Breast epithelium (tissue), 4 donors: Measurements from ENCODE around the gene EML5. TPM values are rescaled to one million over a fixed set of nuclear protein-coding genes. Genes with fewer than 3 reads are reported as not detected.

Experiments used
- DNase-seq, 2 donors: peaks; one replicate each; pipeline ENCODE4 v3.0.0-alpha.2; 2019; ENCODE audit warnings: low spot score in 2 of 2
- H3K27ac ChIP-seq, 2 donors: fragments of 200-600 bp; sonication (generic) in 1 of 2; one replicate each; pipeline ENCODE4 v1.5.1; 2016 to 2019; ENCODE audit warnings: mild to moderate bottlenecking in 1 of 2
- H3K27me3 ChIP-seq, 2 donors: fragments of 200-600 bp; sonication (generic) in 1 of 2; one replicate each; pipeline versions ENCODE4 v1.5.1 to v1.6.0; 2017 to 2019; ENCODE audit warnings: control low read depth in 1 of 2, mild to moderate bottlenecking in 1 of 2
- H3K36me3 ChIP-seq: fragments of 200-600 bp; one replicate; pipeline ENCODE4 v1.5.1; 2019
- H3K4me1 ChIP-seq, 2 donors: fragments of 200-600 bp; sonication (generic); one replicate each; pipeline ENCODE4 v1.5.1; 2016 to 2019; ENCODE audit warnings: control low read depth in 1 of 2
- H3K4me3 ChIP-seq, 3 donors: fragments of 200-600 bp; sonication (generic); 1 replicate in 2 of 3; 2 replicates in 1 of 3; pipeline ENCODE4 v1.5.1; 2016 to 2019; ENCODE audit warnings: mild to moderate bottlenecking in 3 of 3, moderate library complexity in 2 of 3
- H3K9me3 ChIP-seq, 2 donors: fragments of 200-600 bp; sonication (generic) in 1 of 2; one replicate each; pipeline ENCODE4 v1.5.1; 2016 to 2019; ENCODE audit warnings: control low read depth in 1 of 2
- CTCF ChIP-seq, 3 donors: fragments of 450-650 bp; IDR thresholded peaks; one replicate each; pipeline ENCODE4 v1.5.1; 2016 to 2017; ENCODE audit warnings: antibody characterized with exemption in 3 of 3, mild to moderate bottlenecking in 3 of 3, moderate library complexity in 3 of 3
- POLR2A ChIP-seq: fragments of 450-650 bp; IDR thresholded peaks from one replicate; pipeline ENCODE4 v1.6.1; 2016; ENCODE audit warnings: antibody characterized with exemption, mild to moderate bottlenecking, moderate library complexity
- POLR2AphosphoS5 ChIP-seq, 3 donors: sonication (generic); formaldehyde crosslinking; IDR thresholded peaks; one replicate each; pipeline ENCODE4 v1.6.1; 2017; ENCODE audit warnings: antibody characterized with exemption in 3 of 3
- intact Hi-C: fragments of 100-400 bp; cut with DNase I; formaldehyde crosslinking; loops from one replicate; pipeline ENCODE4 v1.15.1; 2023; ENCODE audit warnings: low total_unique reads
- total RNA-seq, 3 donors: library from RNA; depleted of rRNA; stranded (reverse); fragments of >200 nt; gene quantifications; one replicate each; pipeline ENCODE4 v1.1.0, GENCODE V29; 2016

EML5 gene
- total RNA-seq, 3 donors from 2014 or later, result 0.96 to 5.6 (median 4.3) TPM

- no peak overlapping the region for H3K4me3 ChIP-seq
- no peaks in the 10 kb centered on the region for H3K36me3 ChIP-seq
- no peaks in the 10 kb centered on the region for H3K27me3 ChIP-seq
- no peak overlapping the region for H3K27ac ChIP-seq
- intact Hi-C loops, result no loop called here
- no peaks in the 10 kb centered on the region for H3K9me3 ChIP-seq
- TF ChIP-seq CTCF (IDR thresholded peaks at IDR 0.05), result no peak
- TF ChIP-seq POLR2A, result no peak
- TF ChIP-seq POLR2AphosphoS5 (IDR thresholded peaks at IDR 0.05), result no peak
- no peaks in the 10 kb centered on the region for H3K4me1 ChIP-seq
- no peak for DNase-seq
Measured at GRCh38 chr14:88618476-88618875, 174.3 kb downstream of the EML5 start.

DNA sequence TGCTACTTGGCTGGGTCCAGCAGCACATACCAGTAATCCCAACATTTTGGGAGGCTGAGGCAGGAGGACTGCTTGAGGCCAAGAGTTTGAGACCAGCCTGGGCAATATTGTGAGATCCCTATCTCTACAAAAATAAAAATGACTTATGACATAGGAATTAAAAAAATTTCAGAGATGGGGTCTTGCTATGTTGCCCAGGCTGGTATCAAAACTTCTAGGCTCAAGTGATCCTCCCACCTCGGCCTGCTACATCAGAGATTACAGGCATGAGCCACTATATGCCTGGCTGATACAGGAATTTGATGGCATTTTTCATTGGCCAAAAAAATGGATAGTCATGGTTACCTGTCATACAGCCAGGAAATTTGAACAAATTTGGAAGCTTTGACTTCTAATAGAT is 175.3 kb downstream of the EML5 start:
- no peaks in the 10 kb centered on the region for H3K27me3 ChIP-seq
- intact Hi-C loops, result no loop called here
- no peaks in the 10 kb centered on the region for H3K36me3 ChIP-seq
- no peak overlapping the region for H3K4me3 ChIP-seq
- H3K27ac ChIP-seq, result no peak overlapping the region
- DNase-seq, result no peak
- H3K4me1 ChIP-seq, result no peaks in the 10 kb centered on the region
- H3K9me3 ChIP-seq, result no peaks in the 10 kb centered on the region
- no peak for TF ChIP-seq POLR2A
- no peak for TF ChIP-seq POLR2AphosphoS5 (IDR thresholded peaks at IDR 0.05)
- TF ChIP-seq CTCF (IDR thresholded peaks at IDR 0.05), result no peak

DNA sequence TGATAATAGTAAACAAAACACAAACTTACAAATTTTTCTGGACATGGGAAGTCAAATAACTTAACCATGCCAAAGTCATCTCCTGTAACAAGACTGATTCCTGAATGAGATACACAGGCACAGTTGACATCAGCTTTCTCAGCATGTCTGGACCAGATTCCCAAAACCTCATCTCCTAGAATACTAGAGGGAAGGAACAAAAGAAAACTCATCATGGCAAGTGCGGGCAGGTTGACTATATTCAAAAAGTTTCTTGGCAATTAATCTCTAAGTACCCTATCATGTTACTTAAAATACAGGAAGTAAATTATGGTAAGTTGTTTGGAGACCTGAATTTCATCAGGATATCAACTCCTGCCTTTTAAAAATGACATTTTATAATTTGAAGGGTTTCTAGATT is 176.1 kb downstream of the EML5 start:
- H3K4me1 ChIP-seq, result no peaks in the 10 kb centered on the region
- H3K27me3 ChIP-seq, result no peaks in the 10 kb centered on the region
- H3K4me3 ChIP-seq, result no peak overlapping the region
- no peaks in the 10 kb centered on the region for H3K9me3 ChIP-seq
- no peak for DNase-seq
- intact Hi-C loops, result no loop called here
- TF ChIP-seq CTCF (IDR thresholded peaks at IDR 0.05) (no peak), POLR2A (no peak), POLR2AphosphoS5 (IDR thresholded peaks at IDR 0.05) (no peak)
- no peak overlapping the region for H3K27ac ChIP-seq
- H3K36me3 ChIP-seq, result no peaks in the 10 kb centered on the region

GRCh38 chr14:88614218-88614907 is 178.4 kb downstream of the EML5 start:
- Histone ChIP-seq H3K9me3 (no peaks in the 10 kb centered on the region), H3K27ac (peak overlapping the region in 1 of 2 donors; percentile 34), H3K4me1 (no peaks in the 10 kb centered on the region), H3K36me3 (no peaks in the 10 kb centered on the region), H3K4me3 (no peak overlapping the region), H3K27me3 (no peaks in the 10 kb centered on the region)
- no peak for TF ChIP-seq POLR2AphosphoS5 (IDR thresholded peaks at IDR 0.05)
- no peak for TF ChIP-seq CTCF (IDR thresholded peaks at IDR 0.05)
- no peak for TF ChIP-seq POLR2A
- no peak for DNase-seq
- intact Hi-C loops, result no loop called here

DNA sequence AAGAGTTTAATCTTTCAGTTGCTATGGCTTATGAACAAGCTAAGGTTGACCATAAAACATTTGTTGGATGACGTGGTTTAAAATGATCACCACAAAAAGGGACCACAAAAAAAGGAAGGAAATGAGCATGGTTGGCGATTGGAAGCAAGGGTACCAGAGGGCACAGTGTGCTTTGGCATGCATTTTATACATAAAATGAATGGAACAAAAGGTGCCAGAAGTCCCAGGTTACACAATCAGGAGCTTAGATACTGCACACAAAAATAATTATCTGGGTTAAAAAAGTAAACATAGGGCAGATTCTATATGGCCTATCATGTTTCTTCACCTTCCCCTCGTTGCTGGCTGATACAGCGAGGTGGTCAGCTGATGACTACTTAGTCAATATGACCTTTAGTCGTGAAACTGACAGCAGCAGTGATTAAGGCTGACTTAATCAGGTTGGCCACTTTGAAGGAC is 179.2 kb downstream of the EML5 start:
- no peaks in the 10 kb centered on the region for H3K4me1 ChIP-seq
- no peaks in the 10 kb centered on the region for H3K9me3 ChIP-seq
- DNase-seq, result no peak
- H3K36me3 ChIP-seq, result no peaks in the 10 kb centered on the region
- peak overlapping the region in 1 of 2 donors; percentile 34 for H3K27ac ChIP-seq
- intact Hi-C loops, result no loop called here
- TF ChIP-seq POLR2AphosphoS5 (IDR thresholded peaks at IDR 0.05), result no peak
- H3K27me3 ChIP-seq, result no peaks in the 10 kb centered on the region
- H3K4me3 ChIP-seq, result no peak overlapping the region
